ENCODE results near the gene VTI1A. TPM values are rescaled to one million over a fixed set of nuclear protein-coding genes. Genes with fewer than 3 reads are reported as not detected.

VTI1A gene
- total and polyA plus RNA-seq, 7 experiments from 2014 or later: 21.7 to 56.8 (median 40.8) TPM

DNA sequence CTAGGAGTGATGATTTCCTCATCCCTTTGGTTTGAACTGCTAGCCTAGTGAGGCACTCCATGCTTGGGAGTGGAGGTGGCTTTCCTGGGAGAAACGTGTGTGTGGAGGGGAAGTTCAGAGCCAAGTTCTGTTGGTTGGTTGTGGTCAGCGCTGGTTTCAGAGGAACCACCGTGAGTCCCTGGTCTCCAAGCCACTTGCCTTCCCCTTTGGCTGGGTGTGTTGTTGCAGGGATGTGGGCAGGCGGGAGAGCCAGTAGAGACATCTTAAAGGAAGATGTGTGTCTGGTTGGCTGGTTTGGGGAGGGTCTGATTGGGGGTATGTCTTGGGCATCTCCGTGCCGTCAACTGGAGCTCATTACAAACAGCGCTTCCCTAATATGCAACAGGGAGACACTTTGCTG lies 372.2 kb downstream of the VTI1A start:
- DNase-seq (no peak), ATAC-seq (no peak)
- Histone ChIP-seq H3K36me3 (ENCODE audit: control insufficient read depth in 2 of 3, insufficient read depth in 3 of 3, low read length in 3 of 3) (peaks cover 0 to 3% (median 0%) of the 10 kb centered on the region in 3 experiments), H3K27ac (ENCODE audit: low read depth, low read length) (no peak overlapping the region), H3K9me3 (ENCODE audit: control insufficient read depth in 2 of 3, low read length in 3 of 3) (no peaks in the 10 kb centered on the region), H3K27me3 (ENCODE audit: control insufficient read depth in 2 of 2, insufficient read depth in 2 of 2, low read length in 2 of 2) (no peaks in the 10 kb centered on the region), H3K4me1 (ENCODE audit: control insufficient read depth in 2 of 2, insufficient read depth in 2 of 2, low read length in 2 of 2) (no peaks in the 10 kb centered on the region), H3K4me3 (ENCODE audit: low read length) (no peak overlapping the region)
- peaks cover 1 to 80% (median 55%) of the 10 kb centered on the region in 5 donors for H3K36me3 Mint-ChIP-seq
- peaks cover 0 to 18% (median 0%) of the 10 kb centered on the region in 7 donors for H3K4me1 Mint-ChIP-seq
- ChIA-PET CTCF (no interaction called here), POLR2A (interaction anchor here (0.6 to 0.7 kb wide), 2 partner anchors 8 to 188 kb away, joined by 3 read pairs; no protein-coding TSS in a partner anchor)
- intact Hi-C loops (cut with micrococcal nuclease): no loop called here
- H3K4me3 Mint-ChIP-seq: no peak overlapping the region
- no peaks in the 10 kb centered on the region for H3K9me3 Mint-ChIP-seq
- H3K27me3 Mint-ChIP-seq: no peaks in the 10 kb centered on the region
- H3K27ac Mint-ChIP-seq: no peak overlapping the region

DNA sequence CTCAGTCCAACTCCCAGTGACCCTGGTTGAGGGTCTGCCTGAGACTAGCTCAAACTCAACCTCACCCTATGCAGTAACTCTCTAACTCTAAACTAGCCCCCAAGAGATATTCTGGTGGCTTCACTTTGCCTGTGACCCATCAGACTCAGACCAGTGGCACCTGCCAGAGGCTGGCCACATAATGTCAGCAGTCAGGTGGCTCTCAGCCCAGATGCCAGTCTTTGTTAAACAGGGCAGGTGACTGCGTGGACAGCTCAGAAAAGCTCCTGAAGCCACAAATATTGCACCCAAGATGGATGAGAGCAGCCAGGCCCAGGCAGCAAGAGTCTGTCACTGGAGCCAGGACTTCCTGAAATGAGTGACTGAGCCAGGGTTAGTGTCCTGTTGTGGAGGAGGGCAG lies 373.3 kb downstream of the VTI1A start:
- H3K4me1 Mint-ChIP-seq: peaks cover 0 to 9% (median 0%) of the 10 kb centered on the region in 7 donors
- no peaks in the 10 kb centered on the region for H3K9me3 ChIP-seq (ENCODE audit: control insufficient read depth in 2 of 3, low read length in 3 of 3)
- no peaks in the 10 kb centered on the region for H3K27me3 ChIP-seq (ENCODE audit: control insufficient read depth in 2 of 2, insufficient read depth in 2 of 2, low read length in 2 of 2)
- H3K27me3 Mint-ChIP-seq: no peaks in the 10 kb centered on the region
- H3K27ac ChIP-seq (ENCODE audit: low read depth, low read length): no peak overlapping the region
- ATAC-seq (no peak), DNase-seq (no peak)
- H3K4me1 ChIP-seq (ENCODE audit: control insufficient read depth in 2 of 2, insufficient read depth in 2 of 2, low read length in 2 of 2): no peaks in the 10 kb centered on the region
- H3K36me3 Mint-ChIP-seq: peaks cover 0 to 69% (median 52%) of the 10 kb centered on the region in 5 donors
- no peaks in the 10 kb centered on the region for H3K9me3 Mint-ChIP-seq
- no peaks in the 10 kb centered on the region for H3K36me3 ChIP-seq (ENCODE audit: control insufficient read depth in 2 of 3, insufficient read depth in 3 of 3, low read length in 3 of 3)
- no peak overlapping the region for H3K27ac Mint-ChIP-seq
- intact Hi-C loops (cut with micrococcal nuclease): no loop called here
- ChIA-PET POLR2A (no interaction called here), CTCF (no interaction called here)
- H3K4me3 ChIP-seq (ENCODE audit: low read length): no peak overlapping the region
- H3K4me3 Mint-ChIP-seq: no peak overlapping the region

DNA sequence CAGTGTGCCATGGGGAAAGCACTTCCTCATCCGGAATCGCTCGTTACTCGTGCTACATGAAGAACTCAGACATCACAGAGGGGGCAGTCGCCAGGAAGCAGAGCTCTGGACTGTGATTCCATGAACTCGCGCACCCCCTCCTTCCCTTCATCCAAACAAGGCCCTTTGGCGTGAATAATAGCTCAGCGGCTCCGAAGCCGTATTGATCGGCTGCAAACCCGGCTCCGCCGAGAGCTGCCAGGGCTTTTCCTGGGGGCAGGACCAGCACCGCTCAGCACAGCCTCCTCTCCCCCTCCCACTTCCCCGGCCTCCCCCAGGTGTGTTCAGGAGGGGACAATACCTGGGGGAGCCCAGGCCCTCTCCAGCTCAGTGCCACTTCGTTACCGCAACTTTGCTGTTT lies 374.0 kb downstream of the VTI1A start:
- no peak overlapping the region for H3K27ac Mint-ChIP-seq
- H3K36me3 ChIP-seq (ENCODE audit: control insufficient read depth in 2 of 3, insufficient read depth in 3 of 3, low read length in 3 of 3): no peaks in the 10 kb centered on the region
- no peaks in the 10 kb centered on the region for H3K9me3 ChIP-seq (ENCODE audit: control insufficient read depth in 2 of 3, low read length in 3 of 3)
- peaks cover 0 to 2% (median 0%) of the 10 kb centered on the region in 7 donors for H3K4me1 Mint-ChIP-seq
- DNase-seq: no peak
- intact Hi-C loops (cut with micrococcal nuclease): no loop called here
- no peaks in the 10 kb centered on the region for H3K9me3 Mint-ChIP-seq
- H3K27me3 Mint-ChIP-seq: no peaks in the 10 kb centered on the region
- H3K27ac ChIP-seq (ENCODE audit: low read depth, low read length): no peak overlapping the region
- H3K27me3 ChIP-seq (ENCODE audit: control insufficient read depth in 2 of 2, insufficient read depth in 2 of 2, low read length in 2 of 2): no peaks in the 10 kb centered on the region
- H3K4me3 ChIP-seq (ENCODE audit: low read length): no peak overlapping the region
- H3K4me3 Mint-ChIP-seq: no peak overlapping the region
- no peaks in the 10 kb centered on the region for H3K4me1 ChIP-seq (ENCODE audit: control insufficient read depth in 2 of 2, insufficient read depth in 2 of 2, low read length in 2 of 2)
- ATAC-seq: no peak
- ChIA-PET POLR2A (no interaction called here), CTCF (no interaction called here)
- peaks cover 0 to 62% (median 45%) of the 10 kb centered on the region in 5 donors for H3K36me3 Mint-ChIP-seq

GRCh38 chr10:112821663-112822062 lies 374.6 kb downstream of the VTI1A start:
- no peak overlapping the region for H3K27ac Mint-ChIP-seq
- intact Hi-C loops (cut with micrococcal nuclease): no loop called here
- POLR2A ChIA-PET: no interaction called here

GRCh38 chr10:112823007-112823406 lies 376.0 kb downstream of the VTI1A start:
- Histone ChIP-seq H3K27me3 (ENCODE audit: control insufficient read depth in 2 of 2, insufficient read depth in 2 of 2, low read length in 2 of 2) (no peaks in the 10 kb centered on the region), H3K4me3 (ENCODE audit: low read length) (no peak overlapping the region), H3K36me3 (ENCODE audit: control insufficient read depth in 2 of 3, insufficient read depth in 3 of 3, low read length in 3 of 3) (no peaks in the 10 kb centered on the region), H3K9me3 (ENCODE audit: control insufficient read depth in 2 of 3, low read length in 3 of 3) (no peaks in the 10 kb centered on the region), H3K4me1 (ENCODE audit: control insufficient read depth in 2 of 2, insufficient read depth in 2 of 2, low read length in 2 of 2) (no peaks in the 10 kb centered on the region), H3K27ac (ENCODE audit: low read depth, low read length) (no peak overlapping the region)
- Mint-ChIP-seq H3K36me3 (peaks cover 0 to 51% (median 32%) of the 10 kb centered on the region in 5 donors), H3K27ac (no peak overlapping the region), H3K4me1 (no peaks in the 10 kb centered on the region), H3K27me3 (no peaks in the 10 kb centered on the region), H3K4me3 (no peak overlapping the region), H3K9me3 (no peaks in the 10 kb centered on the region)
- ATAC-seq (no peak), DNase-seq (no peak)
- ChIA-PET CTCF (no interaction called here), POLR2A (no interaction called here)
- intact Hi-C loops (cut with micrococcal nuclease): no loop called here

More at GRCh38 chr10:112821663-112822062, 374.6 kb downstream of the VTI1A start:
- Histone ChIP-seq H3K4me3 (ENCODE audit: low read length) (no peak overlapping the region), H3K27ac (ENCODE audit: low read depth, low read length) (no peak overlapping the region), H3K27me3 (ENCODE audit: control insufficient read depth in 2 of 2, insufficient read depth in 2 of 2, low read length in 2 of 2) (no peaks in the 10 kb centered on the region), H3K4me1 (ENCODE audit: control insufficient read depth in 2 of 2, insufficient read depth in 2 of 2, low read length in 2 of 2) (no peaks in the 10 kb centered on the region), H3K9me3 (ENCODE audit: control insufficient read depth in 2 of 3, low read length in 3 of 3) (no peaks in the 10 kb centered on the region), H3K36me3 (ENCODE audit: control insufficient read depth in 2 of 3, insufficient read depth in 3 of 3, low read length in 3 of 3) (no peaks in the 10 kb centered on the region)
- no peaks in the 10 kb centered on the region for H3K9me3 Mint-ChIP-seq
- peaks cover 0 to 55% (median 39%) of the 10 kb centered on the region in 5 donors for H3K36me3 Mint-ChIP-seq
- H3K4me3 Mint-ChIP-seq: no peak overlapping the region
- DNase-seq (no peak), ATAC-seq (no peak)
- H3K4me1 Mint-ChIP-seq: no peaks in the 10 kb centered on the region
- H3K27me3 Mint-ChIP-seq: no peaks in the 10 kb centered on the region
- CTCF ChIA-PET: no interaction called here

DNA sequence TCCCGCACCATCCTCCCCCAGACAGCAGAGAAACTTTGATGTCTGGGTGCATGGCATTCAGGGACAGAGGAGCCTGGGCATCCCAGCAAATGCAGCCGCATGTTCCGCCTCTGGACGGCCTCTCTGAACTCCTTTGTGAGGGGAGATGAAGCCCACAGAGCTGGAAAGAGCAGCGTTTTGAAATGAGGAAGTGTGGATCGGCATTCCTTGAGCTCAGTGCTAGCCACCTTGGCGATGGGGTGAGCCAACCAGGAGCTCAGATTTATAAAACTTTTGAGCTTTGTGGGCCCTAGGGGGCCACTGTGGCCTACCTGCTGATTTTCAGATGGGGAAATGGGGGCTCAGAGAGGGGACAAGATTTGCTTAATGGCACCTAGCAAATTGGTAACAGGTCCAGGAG lies 376.6 kb downstream of the VTI1A start:
- intact Hi-C loops (cut with micrococcal nuclease): no loop called here
- no peaks in the 10 kb centered on the region for H3K27me3 ChIP-seq (ENCODE audit: control insufficient read depth in 2 of 2, insufficient read depth in 2 of 2, low read length in 2 of 2)
- H3K4me3 ChIP-seq (ENCODE audit: low read length): no peak overlapping the region
- DNase-seq: no peak
- POLR2A ChIA-PET: no interaction called here
- H3K27me3 Mint-ChIP-seq: no peaks in the 10 kb centered on the region
- peaks cover 0 to 50% (median 26%) of the 10 kb centered on the region in 5 donors for H3K36me3 Mint-ChIP-seq
- H3K9me3 ChIP-seq (ENCODE audit: control insufficient read depth in 2 of 3, low read length in 3 of 3): no peaks in the 10 kb centered on the region
- no peak overlapping the region for H3K27ac Mint-ChIP-seq
- no peaks in the 10 kb centered on the region for H3K4me1 ChIP-seq (ENCODE audit: control insufficient read depth in 2 of 2, insufficient read depth in 2 of 2, low read length in 2 of 2)
- CTCF ChIA-PET: no interaction called here
- H3K4me1 Mint-ChIP-seq: no peaks in the 10 kb centered on the region
- H3K9me3 Mint-ChIP-seq: no peaks in the 10 kb centered on the region
- ATAC-seq: no peak
- H3K4me3 Mint-ChIP-seq: no peak overlapping the region
- no peak overlapping the region for H3K27ac ChIP-seq (ENCODE audit: low read depth, low read length)
- no peaks in the 10 kb centered on the region for H3K36me3 ChIP-seq (ENCODE audit: control insufficient read depth in 2 of 3, insufficient read depth in 3 of 3, low read length in 3 of 3)

- Histone ChIP-seq H3K36me3 (ENCODE audit: control insufficient read depth in 2 of 3, insufficient read depth in 3 of 3, low read length in 3 of 3) (no peaks in the 10 kb centered on the region), H3K27ac (ENCODE audit: low read depth, low read length) (no peak overlapping the region), H3K9me3 (ENCODE audit: control insufficient read depth in 2 of 3, low read length in 3 of 3) (no peaks in the 10 kb centered on the region), H3K4me3 (ENCODE audit: low read length) (no peak overlapping the region), H3K27me3 (ENCODE audit: control insufficient read depth in 2 of 2, insufficient read depth in 2 of 2, low read length in 2 of 2) (no peaks in the 10 kb centered on the region), H3K4me1 (ENCODE audit: control insufficient read depth in 2 of 2, insufficient read depth in 2 of 2, low read length in 2 of 2) (no peaks in the 10 kb centered on the region)
- intact Hi-C loops (cut with micrococcal nuclease): no loop called here
- CTCF ChIA-PET: interaction anchor here (0.6 kb wide), 1 partner anchor 74 kb away, joined by 3 read pairs; no protein-coding TSS in a partner anchor
- no peaks in the 10 kb centered on the region for H3K4me1 Mint-ChIP-seq
- peaks cover 0 to 37% (median 10%) of the 10 kb centered on the region in 5 donors for H3K36me3 Mint-ChIP-seq
- POLR2A ChIA-PET: no interaction called here
- no peak overlapping the region for H3K27ac Mint-ChIP-seq
- H3K9me3 Mint-ChIP-seq: no peaks in the 10 kb centered on the region
- DNase-seq (no peak), ATAC-seq (no peak)
- no peak overlapping the region for H3K4me3 Mint-ChIP-seq
- no peaks in the 10 kb centered on the region for H3K27me3 Mint-ChIP-seq
These were observed 379.1 kb downstream of the VTI1A start for GRCh38 chr10:112826018-112826697.
